PC-3 (cell line): ENCODE measurements around the gene ADSS1.

Source experiments
- EZH2 ChIP-seq: fragments of 300-600 bp; sonication (generic); IDR thresholded peaks from one replicate; pipeline ENCODE4 v1.6.1; 2017; ENCODE audit warnings: antibody characterized with exemption, mild to moderate bottlenecking, low read length; ENCODE audit not compliant: unreplicated experiment
- TF ChIP-seq, protein P1 (sequence below): fragments of 300-600 bp; sonication (generic); conservative IDR thresholded peaks from 2 replicates; pipeline ENCODE4 v1.5.1; 2017; ENCODE audit warnings: antibody characterized with exemption, low read depth, mild to moderate bottlenecking, low read length

DNA sequence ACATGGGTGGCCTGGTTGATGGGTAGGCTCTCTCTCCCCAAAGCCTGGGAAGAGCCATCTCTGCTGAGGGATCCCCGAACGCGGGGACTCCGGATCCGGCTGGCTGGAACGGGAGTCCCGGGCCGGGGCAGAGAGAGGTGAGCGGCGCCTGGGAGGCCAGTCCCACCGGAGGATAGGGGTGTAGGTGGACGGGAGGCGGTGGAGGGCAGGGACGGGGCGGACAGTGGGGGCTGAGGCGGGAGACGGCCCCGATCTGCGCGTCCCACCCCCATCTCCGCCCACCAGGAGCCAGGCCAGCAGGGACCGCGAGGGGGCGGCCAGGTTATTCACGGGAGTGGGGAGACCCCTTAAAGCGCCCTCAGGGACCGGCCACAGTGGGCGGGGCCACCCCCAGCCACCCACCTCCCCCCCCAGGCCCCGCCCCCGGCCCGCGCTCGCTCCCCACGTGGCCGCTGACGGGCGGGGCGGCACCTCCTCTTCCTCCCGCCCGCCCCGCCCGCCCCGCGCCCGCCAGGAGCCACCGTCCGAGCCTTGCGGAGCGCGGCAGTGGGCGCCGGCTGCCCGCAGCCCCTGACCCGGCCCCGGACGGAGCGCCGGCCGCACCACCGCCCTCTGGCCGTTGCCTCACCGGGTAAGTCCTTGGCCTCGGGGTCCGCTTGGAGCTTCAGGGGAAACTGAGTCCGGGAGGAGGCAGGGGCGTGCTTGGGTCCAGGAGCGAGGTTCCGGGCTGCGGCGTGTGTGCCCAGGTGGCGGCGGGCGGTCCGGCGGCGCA is 34.7 kb upstream of the ADSS1 start, which contains the start of gene INF2:
- TF ChIP-seq, protein P1, sequence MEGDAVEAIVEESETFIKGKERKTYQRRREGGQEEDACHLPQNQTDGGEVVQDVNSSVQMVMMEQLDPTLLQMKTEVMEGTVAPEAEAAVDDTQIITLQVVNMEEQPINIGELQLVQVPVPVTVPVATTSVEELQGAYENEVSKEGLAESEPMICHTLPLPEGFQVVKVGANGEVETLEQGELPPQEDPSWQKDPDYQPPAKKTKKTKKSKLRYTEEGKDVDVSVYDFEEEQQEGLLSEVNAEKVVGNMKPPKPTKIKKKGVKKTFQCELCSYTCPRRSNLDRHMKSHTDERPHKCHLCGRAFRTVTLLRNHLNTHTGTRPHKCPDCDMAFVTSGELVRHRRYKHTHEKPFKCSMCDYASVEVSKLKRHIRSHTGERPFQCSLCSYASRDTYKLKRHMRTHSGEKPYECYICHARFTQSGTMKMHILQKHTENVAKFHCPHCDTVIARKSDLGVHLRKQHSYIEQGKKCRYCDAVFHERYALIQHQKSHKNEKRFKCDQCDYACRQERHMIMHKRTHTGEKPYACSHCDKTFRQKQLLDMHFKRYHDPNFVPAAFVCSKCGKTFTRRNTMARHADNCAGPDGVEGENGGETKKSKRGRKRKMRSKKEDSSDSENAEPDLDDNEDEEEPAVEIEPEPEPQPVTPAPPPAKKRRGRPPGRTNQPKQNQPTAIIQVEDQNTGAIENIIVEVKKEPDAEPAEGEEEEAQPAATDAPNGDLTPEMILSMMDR, result no peak
- TF ChIP-seq EZH2, result no peak
